KMS-11 (cell line): ENCODE results near the gene ENPP6.

Experiments used
- H2AFZ ChIP-seq: fragments of 200-600 bp; sonication (generic); 2 replicates; pipeline ENCODE4 v1.6.1; 2016; ENCODE audit warnings: antibody characterized with exemption, mixed run types, low read depth
- H3K27ac ChIP-seq: fragments of 200-600 bp; sonication (generic); 2 replicates; pipeline ENCODE4 v1.6.1; 2016; ENCODE audit warnings: mild to moderate bottlenecking, mixed run types
- H3K27me3 ChIP-seq: fragments of 200-600 bp; sonication (generic); 2 replicates; pipeline ENCODE4 v1.6.1; 2017; ENCODE audit warnings: mild to moderate bottlenecking, low read depth, mixed run types, moderate library complexity; ENCODE audit not compliant: insufficient read depth
- H3K36me3 ChIP-seq: fragments of 200-600 bp; sonication (generic); 2 replicates; pipeline ENCODE4 v1.6.1; 2017; ENCODE audit warnings: mild to moderate bottlenecking, mixed run types; ENCODE audit not compliant: insufficient read depth
- H3K4me1 ChIP-seq: fragments of 200-600 bp; sonication (generic); 2 replicates; pipeline ENCODE4 v1.6.1; 2016; ENCODE audit warnings: mild to moderate bottlenecking, low read depth, mixed run types; ENCODE audit not compliant: poor library complexity, severe bottlenecking
- H3K4me2 ChIP-seq: fragments of 200-600 bp; sonication (generic); 2 replicates; pipeline ENCODE4 v1.7.0; 2016; ENCODE audit warnings: mild to moderate bottlenecking, mixed run types
- H3K4me3 ChIP-seq: fragments of 200-600 bp; sonication (generic); IDR thresholded peaks from 2 replicates; pipeline ENCODE4 v1.6.1; 2017; ENCODE audit warnings: low read depth, low read length, mixed read lengths; ENCODE audit not compliant: insufficient read depth
- H3K79me2 ChIP-seq: fragments of 200-600 bp; sonication (generic); 2 replicates; pipeline ENCODE4 v1.6.1; 2016; ENCODE audit warnings: low read depth, mixed run types; ENCODE audit not compliant: insufficient read depth
- H3K9ac ChIP-seq: fragments of 200-600 bp; sonication (generic); 2 replicates; pipeline ENCODE4 v1.6.1; 2016; ENCODE audit warnings: mild to moderate bottlenecking, mixed run types
- H4K20me1 ChIP-seq: fragments of 200-600 bp; sonication (generic); 2 replicates; pipeline ENCODE4 v1.6.1; 2016; ENCODE audit warnings: mild to moderate bottlenecking, mixed run types; ENCODE audit not compliant: insufficient read depth
- CTCF ChIP-seq: fragments of 200-600 bp; sonication (generic); conservative IDR thresholded peaks from 2 replicates; pipeline ENCODE4 v1.6.1; 2017; ENCODE audit warnings: low read depth, mild to moderate bottlenecking, antibody characterized with exemption, low read length, moderate library complexity, mixed read lengths

ENPP6 gene

GRCh38 chr4:184247421-184247820 is 29.7 kb upstream of the ENPP6 start:
- Histone ChIP-seq H3K4me3 (no peak overlapping the region), H2AFZ (no peak overlapping the region), H4K20me1 (no peaks in the 10 kb centered on the region), H3K4me2 (no peak overlapping the region), H3K9ac (no peak overlapping the region), H3K36me3 (no peaks in the 10 kb centered on the region), H3K79me2 (no peaks in the 10 kb centered on the region), H3K27ac (no peak overlapping the region), H3K27me3 (no peaks in the 10 kb centered on the region), H3K4me1 (no peaks in the 10 kb centered on the region)
- TF ChIP-seq CTCF = no peak

- Histone ChIP-seq H2AFZ (no peak overlapping the region), H3K9ac (no peak overlapping the region), H3K4me1 (no peaks in the 10 kb centered on the region), H3K4me2 (no peak overlapping the region), H3K4me3 (no peak overlapping the region), H3K36me3 (no peaks in the 10 kb centered on the region), H3K79me2 (no peaks in the 10 kb centered on the region), H3K27ac (no peak overlapping the region), H3K27me3 (no peaks in the 10 kb centered on the region), H4K20me1 (no peaks in the 10 kb centered on the region)
- no peak for TF ChIP-seq CTCF
Measured at GRCh38 chr4:184246426-184246825, 28.8 kb upstream of the ENPP6 start.

- Histone ChIP-seq H3K4me2 (no peak overlapping the region), H3K4me1 (no peaks in the 10 kb centered on the region), H3K4me3 (no peak overlapping the region), H3K36me3 (no peaks in the 10 kb centered on the region), H3K27me3 (no peaks in the 10 kb centered on the region), H2AFZ (no peak overlapping the region), H4K20me1 (no peaks in the 10 kb centered on the region), H3K9ac (no peak overlapping the region), H3K79me2 (no peaks in the 10 kb centered on the region), H3K27ac (no peak overlapping the region)
- no peak for TF ChIP-seq CTCF
Measured at GRCh38 chr4:184238072-184238745, 20.5 kb upstream of the ENPP6 start.

- Histone ChIP-seq H3K4me1 (no peaks in the 10 kb centered on the region), H4K20me1 (no peaks in the 10 kb centered on the region), H3K36me3 (no peaks in the 10 kb centered on the region), H3K79me2 (no peaks in the 10 kb centered on the region), H3K4me2 (no peak overlapping the region), H3K9ac (no peak overlapping the region), H3K27me3 (no peaks in the 10 kb centered on the region), H2AFZ (no peak overlapping the region), H3K4me3 (no peak overlapping the region), H3K27ac (no peak overlapping the region)
- TF ChIP-seq CTCF = no peak
Measured at GRCh38 chr4:184237612-184238011, 19.9 kb upstream of the ENPP6 start.
